GM18870 (cell line): ENCODE data around the gene BCL2L11.

Experiments
- ATAC-seq: cut with Tn5 transposase; IDR thresholded peaks from one replicate; pipeline ENCODE4 v1.9.1; 2021; ENCODE audit warnings: moderate library complexity; ENCODE audit not compliant: unreplicated experiment

Gene BCL2L11

DNA sequence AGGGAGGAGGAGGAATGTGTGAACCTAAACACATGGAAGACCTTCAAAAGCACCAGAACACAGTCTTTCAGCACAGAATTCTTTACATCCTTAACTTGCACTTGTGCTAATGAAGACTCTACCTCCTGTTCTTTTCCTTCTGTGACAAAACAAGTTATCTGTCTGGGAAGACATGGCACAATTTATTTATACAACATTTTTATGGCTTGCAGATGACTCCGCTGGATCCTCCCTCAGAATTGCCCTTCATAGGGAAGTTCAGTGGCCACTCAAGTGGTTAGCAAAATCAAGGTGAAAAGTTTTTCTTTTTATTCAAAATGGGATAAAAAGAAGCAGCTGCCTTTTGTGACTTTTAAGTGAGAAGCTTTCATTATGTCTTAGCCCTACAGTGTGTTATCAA is 21.4 kb downstream of the BCL2L11 start:
- ATAC-seq, result no peak

DNA sequence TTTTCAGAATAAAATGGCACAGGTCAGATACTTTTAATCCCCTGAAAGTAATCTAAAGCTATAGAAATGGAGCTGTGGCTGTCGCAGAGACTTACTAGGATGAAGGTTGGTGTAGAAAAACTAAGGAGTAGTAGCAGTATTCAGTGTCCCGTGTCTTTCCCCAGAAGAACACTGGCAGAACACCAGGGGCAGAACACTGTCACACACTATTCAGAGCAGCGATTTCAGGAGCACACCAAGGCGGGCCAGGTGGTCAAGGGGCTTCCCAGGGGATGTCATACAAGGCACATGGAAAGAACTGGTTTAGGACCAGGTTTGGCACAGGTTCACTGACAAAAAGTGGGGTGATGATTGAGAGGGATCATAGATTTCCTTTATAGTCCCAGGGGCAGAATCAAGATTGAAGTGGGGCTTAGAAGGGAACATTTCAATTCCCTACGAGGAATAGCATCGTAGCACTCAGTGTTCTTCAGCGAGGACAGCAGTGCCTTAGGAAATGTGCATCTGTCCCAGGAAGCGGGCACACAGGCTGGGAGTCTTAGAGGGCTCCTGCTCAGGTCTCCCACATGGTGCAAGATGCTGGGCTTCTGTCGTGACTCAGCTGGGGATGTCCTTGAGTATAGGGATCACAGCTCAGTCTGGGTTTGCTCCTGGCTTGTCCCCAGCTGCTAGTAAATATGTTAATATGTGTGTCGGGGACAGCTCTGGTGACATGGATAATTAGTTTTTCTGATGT is 22.6 kb downstream of the BCL2L11 start:
- no peak for ATAC-seq

DNA sequence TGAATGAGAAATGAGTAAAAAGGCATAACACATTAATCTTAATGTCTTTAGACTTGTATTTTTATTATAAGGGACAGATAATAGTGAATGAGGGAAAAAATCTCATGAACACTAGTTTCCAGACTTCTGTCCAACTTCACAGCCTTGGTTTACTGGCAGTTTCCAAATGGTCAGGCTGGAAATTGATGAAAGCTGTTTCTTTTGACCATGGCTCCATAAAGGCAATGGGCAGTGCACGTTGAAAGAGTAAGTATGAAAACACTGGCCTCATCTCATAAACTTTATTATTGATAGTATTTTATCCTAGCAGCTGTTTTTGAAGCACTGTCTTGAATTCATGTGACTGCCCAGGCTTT is 23.1 kb downstream of the BCL2L11 start:
- ATAC-seq, result no peak

DNA sequence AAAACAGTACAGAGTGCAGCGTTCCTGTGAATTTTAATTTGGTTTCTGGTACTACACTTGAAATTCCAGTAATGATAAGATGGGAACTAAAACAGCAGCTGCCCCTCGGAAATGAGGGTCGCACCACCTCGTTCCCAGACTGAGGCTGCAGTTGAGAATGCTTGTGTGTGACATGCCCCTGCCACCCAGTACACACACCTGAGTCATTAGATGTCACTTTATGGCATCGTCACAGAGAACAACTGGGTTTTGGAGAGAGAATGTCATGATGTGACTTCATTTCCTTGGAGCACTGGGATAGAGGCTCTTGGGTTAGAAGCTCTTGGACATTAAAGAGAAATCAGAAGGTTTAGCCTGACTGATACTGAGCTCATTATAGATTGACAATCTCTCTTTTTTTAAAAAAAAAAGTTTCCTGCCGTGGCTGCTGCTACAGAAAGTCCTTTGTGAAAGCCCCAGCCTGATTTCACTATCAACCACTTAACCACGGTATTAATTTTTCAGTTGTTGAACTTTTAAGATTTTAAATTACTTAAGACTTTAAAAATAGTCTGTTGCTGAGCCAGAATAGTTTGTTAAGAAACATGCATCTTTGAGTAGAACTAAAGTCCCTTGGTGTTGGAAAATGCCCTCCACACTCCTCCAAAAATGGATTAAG is 24.5 kb downstream of the BCL2L11 start:
- ATAC-seq, result no peak

DNA sequence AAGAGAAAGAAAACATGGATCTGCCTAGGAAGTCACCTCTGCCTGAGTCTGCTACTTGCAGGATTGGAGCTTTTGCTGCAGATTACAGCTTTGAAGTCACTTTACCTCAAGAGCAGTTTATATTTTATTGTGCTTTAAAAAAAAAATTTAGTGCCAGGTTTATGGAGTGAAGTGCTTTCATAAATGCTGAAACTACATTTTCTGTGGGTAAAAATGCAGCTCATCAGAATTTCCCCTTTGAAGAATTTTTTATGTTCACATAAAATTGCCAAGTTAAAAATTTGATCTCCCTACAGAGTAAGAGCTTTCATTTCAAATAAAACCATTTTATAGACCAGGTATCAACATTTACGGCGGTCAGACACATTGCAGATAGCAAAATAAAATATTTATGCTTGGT is 25.2 kb downstream of the BCL2L11 start:
- ATAC-seq, result no peak

- ATAC-seq, result no peak
These were observed 27.6 kb downstream of the BCL2L11 start for GRCh38 chr2:111148225-111148873.

DNA sequence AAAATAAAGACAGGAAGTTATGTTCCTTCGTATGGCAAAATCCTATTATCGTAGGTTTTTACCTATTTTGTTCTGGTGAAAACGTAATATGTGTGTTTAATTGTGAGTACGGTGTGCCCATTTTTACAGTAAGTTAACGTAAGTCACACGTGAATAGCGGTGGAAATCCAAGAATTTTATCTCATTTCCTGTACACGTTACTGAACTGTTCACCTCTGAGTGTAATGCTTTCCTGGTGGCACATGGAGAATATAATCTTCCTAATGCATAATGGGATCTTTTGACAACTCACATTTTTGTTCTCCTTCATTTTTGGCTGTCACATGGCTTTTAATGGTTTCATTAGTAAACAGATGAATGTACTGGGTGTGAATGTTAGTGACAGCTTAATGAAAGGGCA is 28.2 kb downstream of the BCL2L11 start:
- no peak for ATAC-seq

DNA sequence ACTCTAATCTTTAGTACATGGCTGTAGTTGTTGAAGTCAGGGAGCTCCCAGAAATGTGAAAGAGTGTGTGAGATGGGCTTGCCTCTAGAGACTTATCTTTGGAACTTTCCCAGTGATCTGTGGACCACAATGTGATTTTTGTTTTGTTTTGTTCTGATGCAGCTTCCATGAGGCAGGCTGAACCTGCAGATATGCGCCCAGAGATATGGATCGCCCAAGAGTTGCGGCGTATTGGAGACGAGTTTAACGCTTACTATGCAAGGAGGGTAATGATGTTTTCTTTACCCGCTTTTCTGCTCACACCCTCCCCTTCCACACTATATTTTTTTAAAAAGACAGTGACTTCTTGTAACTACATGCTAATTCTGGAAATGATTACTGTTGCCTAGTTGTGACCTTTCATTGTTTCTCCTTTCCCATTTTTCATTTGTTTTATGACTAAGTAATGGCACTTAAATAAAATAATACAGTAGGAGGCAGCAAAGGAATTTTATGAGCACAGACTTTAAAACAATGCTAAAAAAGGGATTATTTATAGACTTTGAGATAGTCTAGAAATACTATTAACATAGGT is 29.3 kb downstream of the BCL2L11 start:
- no peak for ATAC-seq

GRCh38 chr2:111154758-111155157 is 34.0 kb downstream of the BCL2L11 start:
- ATAC-seq, result no peak

- ATAC-seq, result no peak
These were observed 34.9 kb downstream of the BCL2L11 start for GRCh38 chr2:111155610-111156009.

DNA sequence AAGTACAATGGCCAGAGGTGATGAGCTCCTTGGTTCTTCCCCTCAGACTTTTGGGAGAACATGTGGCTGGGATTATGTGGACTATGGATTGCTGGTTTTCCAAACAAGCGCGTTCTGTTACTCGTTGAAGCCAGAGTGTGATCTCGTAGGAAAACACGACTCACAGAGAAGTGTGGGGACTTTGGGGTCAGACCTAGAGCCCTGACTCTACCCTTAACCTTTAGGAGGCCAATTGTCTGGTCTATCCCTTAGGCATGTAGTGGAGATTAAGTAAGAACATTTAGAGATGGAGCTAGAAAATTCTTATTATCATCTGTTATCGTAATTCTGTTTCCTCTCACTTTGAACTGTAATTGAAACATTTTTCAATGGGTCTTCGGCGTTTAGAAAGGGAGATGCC is 35.8 kb downstream of the BCL2L11 start:
- ATAC-seq, result no peak

GRCh38 chr2:111157071-111157661 is 36.5 kb downstream of the BCL2L11 start:
- ATAC-seq, result peak; percentile 40

DNA sequence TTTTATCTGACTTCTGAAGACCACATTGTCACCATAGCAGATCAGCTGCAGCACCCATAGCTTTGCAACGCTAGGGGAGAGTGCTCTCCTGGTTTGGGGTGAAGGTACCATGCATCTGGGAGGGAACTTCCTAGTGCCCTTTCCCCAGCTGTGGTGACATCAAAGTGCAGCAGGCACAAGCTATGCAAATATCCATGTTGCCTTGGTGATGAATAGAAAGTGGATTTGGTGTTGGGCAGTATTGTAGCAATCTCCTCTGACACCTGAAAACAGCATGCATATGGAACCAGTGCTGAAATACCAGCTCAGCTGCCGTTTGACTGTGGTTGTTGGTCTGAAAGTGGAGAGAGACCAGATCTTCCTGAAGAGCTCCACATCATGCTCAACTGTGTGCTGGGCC is 37.1 kb downstream of the BCL2L11 start:
- peak; percentile 73 for ATAC-seq

DNA sequence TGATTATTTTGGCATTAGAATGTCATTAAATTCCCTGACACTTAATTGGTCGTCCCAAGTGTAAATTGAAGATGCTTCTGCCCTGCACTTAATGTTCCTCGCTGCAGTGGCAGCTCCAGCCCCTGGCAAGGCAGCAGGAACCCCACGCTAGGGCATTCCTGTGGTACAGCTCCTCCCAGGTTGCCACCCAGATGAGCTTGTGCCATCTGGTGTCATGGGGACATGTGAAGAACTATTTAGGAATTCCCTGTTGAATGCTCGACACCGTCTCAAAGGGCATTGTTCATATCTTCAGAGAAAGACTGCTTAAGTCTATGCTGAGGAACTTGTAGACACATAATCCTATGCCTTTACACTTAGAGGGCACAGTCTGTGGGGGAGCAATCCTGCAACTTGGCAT is 38.9 kb downstream of the BCL2L11 start:
- no peak for ATAC-seq

DNA sequence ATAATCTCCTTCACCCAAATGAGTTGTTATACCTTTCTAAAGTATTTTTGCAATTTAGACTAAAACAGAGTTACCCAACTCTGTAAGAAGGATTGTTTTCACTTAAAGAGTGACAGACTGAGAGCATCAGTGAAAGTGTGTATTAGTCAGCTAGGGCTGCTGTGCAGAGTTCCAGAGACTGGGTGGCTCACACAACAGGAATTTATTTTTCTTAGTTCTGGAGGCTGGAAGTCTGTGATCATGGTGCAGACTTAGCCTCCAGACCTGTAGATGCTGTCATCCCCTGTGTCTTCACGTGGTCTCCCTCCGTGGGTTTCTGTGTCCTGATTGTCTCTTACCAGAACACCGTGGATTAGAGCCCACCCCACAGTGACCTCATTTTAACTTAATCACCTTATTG is 40.0 kb downstream of the BCL2L11 start:
- ATAC-seq, result no peak

DNA sequence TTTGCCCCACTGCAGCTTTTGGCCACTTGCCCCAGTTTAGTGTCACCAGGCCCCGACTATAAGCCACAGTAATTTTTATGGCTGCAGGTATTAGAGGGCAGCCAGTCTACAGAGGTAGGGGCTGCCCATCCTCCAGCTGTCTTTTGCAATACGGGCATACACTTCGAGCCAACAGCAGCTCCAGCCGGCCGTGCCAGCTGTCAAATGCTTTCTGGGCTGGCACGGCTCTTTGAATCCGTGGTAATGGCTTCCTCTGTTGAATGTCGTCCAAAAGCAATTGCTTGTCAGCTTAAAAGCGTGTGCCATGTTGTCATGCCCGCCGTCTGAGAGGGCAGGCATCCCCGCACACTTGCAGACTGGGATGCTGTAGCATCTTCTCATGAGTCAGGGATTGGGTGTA is 41.3 kb downstream of the BCL2L11 start:
- ATAC-seq, result no peak

GRCh38 chr2:111162718-111163331 is 42.1 kb downstream of the BCL2L11 start:
- ATAC-seq, result no peak

GRCh38 chr2:111164078-111164477 is 43.4 kb downstream of the BCL2L11 start:
- no peak for ATAC-seq

GRCh38 chr2:111165084-111165483 is 44.4 kb downstream of the BCL2L11 start:
- ATAC-seq, result no peak

DNA sequence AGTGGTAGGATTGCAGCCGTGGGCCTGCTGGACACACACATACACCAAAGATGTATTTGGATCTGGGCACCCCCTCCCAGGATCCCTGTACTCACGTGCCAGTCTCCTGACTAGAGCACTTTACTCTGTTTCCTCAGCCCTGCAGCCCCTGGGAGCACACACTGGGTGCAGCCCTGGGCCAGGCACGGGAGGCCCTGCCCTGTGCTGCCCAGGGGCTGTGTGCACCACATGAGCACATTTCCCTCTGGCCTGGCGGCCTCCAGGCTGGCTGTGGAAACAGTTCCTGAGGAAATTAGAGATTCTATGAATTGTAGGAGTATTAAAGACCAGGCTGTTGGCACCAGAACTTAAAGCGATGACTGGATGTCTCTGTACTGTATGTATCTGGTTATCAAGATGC is 45.4 kb downstream of the BCL2L11 start:
- ATAC-seq, result no peak
